GM19240 (cell line): ENCODE data around the gene ARNT2.
"Not testable (repeated sequence)": the region's sequence is repeated elsewhere in the genome, so short reads cannot be mapped to it uniquely, and the experiment has no call there.

Experiments used
- DNase-seq: peaks from one replicate; pipeline ENCODE4 v3.0.0; 2011; ENCODE audit warnings: low spot score; ENCODE audit not compliant: insufficient read length

Gene ARNT2

DNA sequence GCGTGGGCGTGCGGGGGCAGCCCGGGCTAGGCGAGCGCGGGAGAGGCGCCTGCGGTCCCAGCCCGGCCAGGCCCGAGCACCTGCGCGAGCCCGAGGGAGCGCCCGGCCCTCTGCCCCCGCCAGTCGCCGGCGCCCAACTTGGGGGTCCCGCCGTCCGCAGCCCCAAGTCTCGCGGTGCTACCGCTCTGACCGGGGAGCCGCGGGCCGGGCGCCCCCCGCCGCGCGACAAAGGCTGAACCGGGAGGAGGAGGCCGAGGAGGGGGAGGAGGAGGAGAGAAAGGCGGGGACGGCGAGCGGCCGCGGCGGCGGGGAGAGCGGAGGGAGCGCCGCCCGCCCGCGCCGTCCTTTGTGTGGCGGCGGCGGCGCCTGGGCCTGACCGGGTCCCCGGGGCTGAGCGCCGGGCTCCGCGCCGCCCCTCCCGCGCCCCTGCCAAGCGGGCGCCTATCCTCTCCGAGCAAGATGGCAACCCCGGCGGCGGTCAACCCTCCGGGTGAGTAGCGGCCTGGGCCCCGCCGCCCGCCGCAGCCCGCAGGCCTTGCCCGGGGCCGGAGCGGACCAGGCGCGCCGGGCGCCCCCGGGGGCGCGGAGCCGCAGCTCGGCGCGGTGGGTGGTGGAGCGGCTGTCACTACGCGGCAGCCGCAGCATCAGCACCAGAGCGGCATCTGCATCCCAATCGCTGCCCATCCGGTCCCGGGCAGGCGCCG is at the start of gene ARNT2:
ARNT2 (plus strand) TSS at position 326 of the 704 bp plus-strand sequence; CDS start at position 460, 134 bp downstream.
- DNase-seq: no peak

DNA sequence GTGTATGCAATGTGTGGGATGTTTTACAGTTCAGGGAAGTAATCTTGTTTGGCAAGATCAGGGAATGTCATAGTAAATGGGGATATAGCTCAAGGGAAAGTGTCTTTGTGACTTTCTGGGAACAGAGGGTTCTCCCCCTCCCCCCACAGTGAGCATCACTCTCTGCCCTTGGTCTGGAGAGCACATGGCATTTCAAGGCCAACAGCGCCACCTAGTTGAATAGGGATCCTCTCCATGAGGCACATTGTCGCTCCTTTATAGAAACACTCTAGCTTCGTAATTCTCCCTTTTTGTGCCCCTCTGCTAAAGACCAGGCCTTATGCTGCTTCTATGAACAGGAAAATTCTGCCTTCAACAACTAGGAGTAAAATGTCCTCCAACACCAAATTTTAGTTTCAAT is 37.1 kb upstream of the ARNT2 start:
- no peak for DNase-seq

DNA sequence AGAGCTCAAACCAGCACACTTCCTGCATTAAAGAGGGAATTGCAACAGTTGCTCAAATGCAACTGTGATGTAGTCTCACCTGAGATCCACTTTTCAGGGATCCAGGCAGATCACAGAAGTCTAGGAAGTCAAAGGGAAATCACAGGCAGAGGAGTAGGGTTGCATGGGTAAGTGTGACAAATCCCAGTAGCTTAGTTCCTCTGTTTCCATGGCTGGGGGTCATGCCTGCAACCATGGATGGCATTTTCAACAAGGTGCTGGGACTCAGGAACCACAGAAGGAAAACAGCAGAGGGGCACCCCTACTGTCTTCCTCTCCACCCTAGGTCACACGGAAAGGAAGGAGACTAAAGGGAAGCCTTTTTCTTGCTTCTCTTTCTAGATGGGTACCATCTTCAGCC is 36.5 kb upstream of the ARNT2 start:
- no peak for DNase-seq

DNA sequence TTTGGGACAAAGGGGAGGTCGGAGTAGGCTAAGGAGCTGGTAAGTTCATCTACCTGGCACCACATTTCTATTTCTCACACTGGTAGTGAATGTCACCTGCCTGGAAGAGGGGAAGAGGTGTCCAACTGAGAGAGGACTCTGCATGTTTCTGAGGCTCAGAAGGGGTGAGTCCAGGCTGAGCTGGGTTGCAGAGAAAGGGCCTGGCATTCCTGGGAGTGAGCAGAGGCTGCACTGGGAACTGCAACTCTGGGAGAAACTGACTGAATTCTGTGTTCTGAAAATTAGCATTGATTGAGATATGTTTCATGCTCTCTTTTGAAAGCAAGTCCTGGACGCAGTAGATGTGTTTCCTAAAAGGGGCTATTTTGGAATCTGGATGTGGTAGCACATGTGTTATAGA is 32.3 kb upstream of the ARNT2 start:
- no peak for DNase-seq

DNA sequence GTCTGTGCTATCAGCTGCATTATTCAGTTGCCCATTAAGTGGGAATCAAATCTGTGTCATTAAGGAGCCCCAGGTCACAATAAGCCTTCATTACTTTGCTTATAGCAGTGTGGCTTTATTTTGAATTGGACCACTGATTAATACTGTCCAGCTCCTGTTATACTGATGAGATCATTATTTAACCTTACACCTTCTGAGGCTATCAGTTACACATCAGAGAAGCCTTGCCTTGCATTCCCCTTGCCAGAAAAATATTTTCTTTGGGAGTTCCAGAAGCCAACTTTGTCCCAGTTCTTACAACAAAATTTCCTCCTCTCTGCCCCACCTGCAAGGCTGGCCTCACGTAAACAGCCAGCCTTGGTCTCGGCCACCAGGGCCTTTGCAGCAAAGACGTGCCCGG is 29.7 kb upstream of the ARNT2 start:
- DNase-seq: no peak

DNA sequence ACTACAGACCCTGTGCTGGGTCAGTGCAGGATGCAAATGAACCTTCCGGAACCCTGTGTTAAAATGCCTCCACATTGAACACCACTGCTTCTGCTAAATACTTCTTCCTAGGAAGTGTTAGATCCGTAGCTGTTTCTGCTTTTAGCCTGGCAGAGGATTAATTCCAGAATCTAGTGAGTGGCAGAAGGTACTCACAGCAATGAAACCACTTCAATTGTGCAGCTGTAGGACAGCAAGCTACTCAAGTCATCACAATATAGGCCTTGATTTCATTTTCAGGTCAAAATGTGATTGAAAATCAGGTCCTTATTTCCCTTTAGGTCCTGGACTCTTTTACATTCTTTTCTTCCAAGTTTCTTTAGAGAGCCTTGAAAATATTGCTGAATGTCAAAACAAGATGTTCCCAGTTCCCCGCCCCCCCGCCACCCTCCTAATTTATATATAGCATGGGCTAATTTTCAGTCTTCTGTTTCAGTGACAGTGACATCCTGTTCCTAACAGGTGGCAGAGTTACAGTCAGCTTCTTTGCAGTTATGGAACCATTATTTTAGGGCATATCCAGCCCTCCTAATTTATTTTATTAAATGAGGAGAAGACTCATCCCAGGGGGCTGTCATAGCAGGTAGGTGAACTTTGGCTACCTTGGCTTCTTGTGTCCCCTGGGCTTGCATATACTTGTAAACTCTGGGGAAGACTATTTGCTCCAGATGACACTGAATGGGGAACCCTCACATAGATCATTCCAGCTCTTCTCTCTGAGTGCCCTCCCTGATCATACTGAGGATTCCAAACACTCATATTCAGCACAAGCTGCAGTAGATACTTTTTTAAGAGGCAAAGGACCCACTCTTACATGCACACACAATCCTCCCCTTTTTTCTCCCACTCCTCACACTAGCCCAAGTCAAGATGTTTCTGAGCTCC is 28.0 kb upstream of the ARNT2 start:
- DNase-seq: no peak

DNA sequence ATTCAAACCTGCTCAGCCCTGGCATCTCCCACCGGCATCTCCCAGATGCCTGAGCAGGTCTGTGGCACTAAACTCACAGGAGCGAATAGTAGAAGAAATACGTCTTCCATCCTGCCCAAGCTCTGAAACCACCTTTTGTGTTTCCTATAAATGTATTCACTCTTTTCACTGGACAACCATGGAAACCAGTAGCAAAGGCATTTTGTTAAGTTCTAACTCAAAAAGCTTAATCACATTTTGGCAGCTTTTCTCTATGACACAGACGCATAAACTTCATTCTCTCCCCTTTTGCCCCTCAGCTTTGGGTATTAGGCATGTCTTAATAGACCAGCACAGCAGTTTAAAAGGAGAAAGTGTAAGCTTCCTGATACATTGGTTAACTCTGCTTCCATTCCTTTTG is 24.5 kb upstream of the ARNT2 start:
- DNase-seq: no peak

DNA sequence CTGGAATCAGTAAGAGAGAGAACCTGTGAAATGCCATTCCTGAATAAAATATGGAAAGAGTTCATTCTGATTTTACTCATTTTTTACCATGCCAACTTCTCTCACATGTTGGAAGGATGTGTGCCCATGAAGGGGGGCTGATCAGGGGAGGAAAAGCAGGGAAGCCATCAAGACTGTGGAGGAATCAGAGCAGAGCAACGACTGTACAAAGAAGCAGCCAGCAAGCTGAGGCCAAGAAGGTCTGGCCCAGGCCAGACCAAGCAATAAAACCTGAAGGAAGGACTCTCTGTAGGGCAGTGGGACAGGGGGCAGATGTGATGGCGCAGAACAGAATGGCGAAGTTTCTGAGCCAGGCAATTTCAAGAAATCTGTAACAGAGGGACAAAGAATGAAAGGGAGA is 24.0 kb upstream of the ARNT2 start:
- no peak for DNase-seq

DNA sequence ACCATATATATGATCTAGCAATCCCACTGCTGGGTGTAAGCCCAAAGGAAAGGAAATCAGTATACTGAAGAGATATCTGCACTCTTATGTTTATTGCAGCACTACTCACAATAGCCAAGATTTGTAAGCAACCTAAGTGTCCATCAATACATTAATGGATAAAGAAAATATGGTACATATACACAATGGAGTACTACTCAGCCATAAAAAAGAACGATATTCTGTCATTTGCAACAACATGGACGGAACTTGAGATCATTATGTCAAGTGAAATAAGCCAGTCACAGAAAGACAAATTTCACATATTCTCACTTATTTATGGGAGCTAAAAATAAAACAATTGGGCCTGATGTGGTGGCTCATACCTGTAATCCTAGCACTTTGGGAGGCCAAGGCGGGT is 21.9 kb upstream of the ARNT2 start:
- DNase-seq: no peak

DNA sequence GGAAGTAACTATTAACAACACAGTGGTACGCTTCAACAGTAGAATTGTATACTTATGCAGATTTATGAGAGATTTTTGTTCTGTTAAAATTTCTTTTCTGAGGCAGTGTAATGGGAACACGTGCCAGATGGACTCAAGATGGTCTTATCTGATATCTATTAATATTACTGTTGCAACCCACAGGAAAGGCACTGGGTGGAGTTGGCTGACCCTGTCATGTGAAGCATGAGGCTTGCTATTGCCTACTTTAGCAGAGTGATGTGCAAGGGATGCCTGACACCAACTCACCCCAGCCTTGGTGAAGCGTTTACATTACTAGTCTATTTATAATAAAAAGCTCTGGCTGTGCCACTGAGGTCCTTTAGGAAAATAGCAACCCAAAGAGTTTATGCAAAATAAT is 19.8 kb upstream of the ARNT2 start:
- no peak for DNase-seq

DNA sequence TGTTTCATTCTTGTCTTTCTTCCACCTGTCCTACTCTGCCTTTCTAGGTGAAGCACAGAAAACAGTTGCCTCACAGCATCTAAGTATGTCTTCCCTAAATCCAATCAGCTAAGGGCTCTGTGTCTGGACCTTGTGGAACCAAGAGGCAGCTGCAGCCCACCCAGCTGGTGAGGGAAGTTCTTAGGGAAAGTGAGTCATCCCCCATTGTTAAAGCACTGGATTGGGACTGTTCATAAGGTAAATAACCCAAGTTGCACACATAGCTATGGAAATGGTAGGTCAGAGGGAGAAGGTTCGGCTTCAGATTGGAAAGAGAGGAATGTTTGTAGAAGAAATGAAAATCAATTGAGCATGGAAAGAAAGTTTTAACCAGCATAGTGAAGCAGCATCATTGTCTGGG is 18.0 kb upstream of the ARNT2 start:
- no peak for DNase-seq

DNA sequence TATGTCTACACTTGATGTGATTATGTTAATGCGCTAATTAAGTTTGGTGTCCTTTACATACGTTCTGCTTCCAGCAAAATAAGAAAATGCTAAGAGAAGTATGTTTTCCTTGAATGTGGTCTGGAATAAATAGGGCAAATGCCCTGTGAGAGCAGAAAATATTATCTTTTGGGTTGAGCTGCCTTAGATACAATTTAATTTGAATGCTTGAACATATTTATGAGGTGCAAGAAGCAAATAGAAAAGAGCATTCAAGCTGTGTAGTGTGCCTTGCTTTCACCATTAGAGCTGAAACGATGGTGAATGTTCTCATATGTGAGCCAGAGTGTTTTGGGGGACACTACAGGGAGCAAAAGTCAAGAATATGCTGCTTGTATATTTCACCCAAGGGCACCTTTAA is 15.9 kb upstream of the ARNT2 start:
- no peak for DNase-seq

DNA sequence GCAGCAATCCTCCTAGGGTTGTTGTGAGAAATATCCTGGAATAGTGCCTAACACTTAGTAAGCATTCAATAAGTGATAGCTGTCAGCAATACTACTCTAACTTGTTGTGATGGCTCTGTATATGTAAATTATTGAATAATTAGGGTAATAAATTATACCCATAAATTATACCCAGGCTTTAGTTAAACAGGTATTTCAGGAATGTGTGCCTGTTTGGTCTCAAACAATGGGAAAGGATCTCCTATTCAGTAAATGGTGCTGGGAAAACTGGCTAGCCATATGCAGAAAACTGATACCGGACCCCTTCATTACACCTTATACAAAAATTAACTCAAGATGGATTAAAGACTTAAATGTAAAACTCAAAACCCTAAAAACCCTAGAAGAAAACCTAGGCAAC is 14.8 kb upstream of the ARNT2 start:
- no peak for DNase-seq

DNA sequence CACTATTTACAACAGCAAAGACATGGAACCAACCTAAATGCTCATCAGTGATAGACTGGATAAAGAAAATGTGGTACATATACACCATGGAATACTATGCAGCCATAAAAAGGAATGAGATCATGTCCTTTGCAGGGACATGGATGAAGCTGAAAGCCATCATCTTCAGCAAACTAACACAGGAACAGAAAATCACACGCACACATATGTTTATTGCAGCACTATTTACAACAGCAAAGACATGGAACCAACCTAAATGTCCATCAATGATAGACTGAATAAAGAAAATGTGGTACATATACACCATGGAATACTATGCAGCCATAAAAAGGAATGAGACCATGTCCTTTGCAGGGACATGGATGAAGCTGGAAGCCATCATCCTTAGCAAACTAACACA is 13.2 kb upstream of the ARNT2 start:
- DNase-seq: not testable (repeated sequence)

DNA sequence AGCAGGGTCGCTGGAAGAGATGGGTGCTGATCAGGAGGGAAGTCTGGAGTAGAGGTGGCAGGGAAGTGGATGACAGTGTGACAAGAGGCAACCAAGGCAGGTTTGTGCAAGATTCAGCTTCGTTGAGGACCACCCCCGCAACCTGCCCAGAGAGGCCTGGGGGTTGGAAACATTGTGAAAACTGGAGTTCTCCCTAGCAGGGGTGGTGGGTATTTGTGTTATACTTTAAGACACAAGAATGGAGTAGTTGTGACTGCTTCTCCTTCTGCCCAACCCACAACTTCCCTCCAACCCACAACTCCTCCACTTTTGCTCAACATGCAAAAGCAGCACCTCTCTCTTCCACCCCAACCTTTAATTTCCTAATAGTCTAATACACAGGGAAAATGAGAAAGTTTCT is 8.6 kb upstream of the ARNT2 start:
- DNase-seq: no peak

DNA sequence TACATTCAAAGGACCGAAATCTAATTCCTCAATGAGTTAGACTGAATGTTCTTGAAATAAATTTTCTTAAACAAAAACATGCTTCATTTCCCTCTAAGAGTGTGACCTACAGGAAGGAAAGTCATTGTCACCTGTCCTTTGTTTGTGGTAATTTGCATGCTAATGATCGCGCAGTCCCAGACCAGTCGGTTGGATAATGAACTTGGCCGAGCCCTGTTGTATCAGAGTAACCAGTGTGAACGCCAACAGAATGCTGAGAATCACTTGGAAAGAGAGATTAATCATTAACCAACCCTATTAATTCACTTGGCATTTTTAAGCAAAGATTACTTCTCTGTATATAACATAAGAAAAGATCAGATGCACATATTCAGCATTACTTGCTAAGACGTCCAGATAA is 8.1 kb upstream of the ARNT2 start:
- DNase-seq: no peak

DNA sequence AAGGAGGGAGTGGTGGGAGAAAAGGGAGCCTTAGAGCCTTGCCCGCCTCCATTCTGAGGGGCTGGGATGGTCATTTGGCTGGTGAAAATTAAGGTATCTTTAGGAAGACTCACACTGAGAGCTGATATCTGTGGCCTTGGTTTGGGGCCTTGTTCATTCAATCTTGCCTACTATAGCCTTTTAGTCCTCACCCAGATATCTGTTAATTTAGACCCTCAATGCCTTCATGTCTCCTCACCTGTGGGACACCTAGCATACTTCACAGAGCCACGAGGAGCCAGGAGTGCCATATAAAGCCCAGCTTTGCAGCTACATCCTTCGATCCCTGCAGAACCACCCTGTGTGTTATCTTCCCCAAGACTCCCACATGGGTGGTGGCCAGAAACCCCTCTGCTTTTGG is 4.7 kb upstream of the ARNT2 start:
- no peak for DNase-seq

DNA sequence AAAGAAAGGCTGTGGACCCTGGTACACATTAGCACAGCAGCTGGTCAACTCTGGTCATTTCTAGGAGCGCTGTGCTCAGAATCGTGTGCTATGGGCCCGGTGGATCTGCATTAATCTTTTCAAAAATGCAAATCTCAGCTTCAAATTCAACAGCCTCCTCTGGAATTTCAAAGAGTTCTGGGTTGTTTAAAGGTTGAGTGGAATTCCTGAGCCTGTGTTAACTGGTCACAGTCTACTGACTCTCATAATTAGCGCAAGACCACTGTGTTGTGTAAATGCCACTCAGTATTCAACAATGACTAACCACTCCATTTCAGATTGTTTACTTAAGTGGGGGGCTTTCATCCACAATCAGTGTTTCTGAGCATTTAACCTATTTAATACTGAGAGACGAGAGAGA is 2.7 kb upstream of the ARNT2 start:
- no peak for DNase-seq

DNA sequence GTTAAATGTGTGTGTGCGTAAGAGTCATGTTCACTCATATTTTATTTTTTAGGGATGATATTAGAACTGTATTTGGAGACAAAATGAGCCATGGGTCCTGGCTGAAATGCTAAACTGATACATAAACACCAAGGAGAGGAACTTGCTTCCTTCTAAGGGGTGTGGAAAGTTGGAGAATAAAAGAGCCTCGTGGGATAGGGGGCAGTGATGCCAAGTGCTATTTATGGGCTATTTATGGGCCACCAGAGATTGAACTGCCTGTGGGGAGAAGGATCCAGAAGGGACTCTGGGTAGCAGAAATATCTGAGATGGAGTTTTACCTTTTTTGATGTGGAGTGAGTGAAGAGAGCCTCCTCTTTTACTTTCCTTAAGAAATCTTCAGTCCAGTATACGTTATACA is 1.8 kb upstream of the ARNT2 start:
- DNase-seq: no peak

DNA sequence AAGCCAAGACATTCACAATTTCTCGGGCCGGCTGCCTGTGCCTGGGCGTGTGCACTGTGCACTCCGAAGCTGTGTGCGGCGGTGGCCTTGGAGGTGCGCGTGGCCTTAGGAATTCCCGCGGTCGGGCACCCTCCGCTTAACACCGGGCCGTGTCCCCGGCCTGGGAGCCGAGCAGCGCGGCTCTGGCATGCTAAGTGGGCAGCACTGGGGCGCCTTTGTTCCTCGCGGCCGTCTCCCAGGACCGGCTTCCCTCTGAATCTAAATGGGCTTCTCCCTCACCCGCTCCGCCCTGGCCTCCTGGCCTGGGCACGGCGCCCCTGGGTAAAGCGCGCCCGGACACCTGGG is 498 bp upstream of the ARNT2 start:
- DNase-seq: no peak

DNA sequence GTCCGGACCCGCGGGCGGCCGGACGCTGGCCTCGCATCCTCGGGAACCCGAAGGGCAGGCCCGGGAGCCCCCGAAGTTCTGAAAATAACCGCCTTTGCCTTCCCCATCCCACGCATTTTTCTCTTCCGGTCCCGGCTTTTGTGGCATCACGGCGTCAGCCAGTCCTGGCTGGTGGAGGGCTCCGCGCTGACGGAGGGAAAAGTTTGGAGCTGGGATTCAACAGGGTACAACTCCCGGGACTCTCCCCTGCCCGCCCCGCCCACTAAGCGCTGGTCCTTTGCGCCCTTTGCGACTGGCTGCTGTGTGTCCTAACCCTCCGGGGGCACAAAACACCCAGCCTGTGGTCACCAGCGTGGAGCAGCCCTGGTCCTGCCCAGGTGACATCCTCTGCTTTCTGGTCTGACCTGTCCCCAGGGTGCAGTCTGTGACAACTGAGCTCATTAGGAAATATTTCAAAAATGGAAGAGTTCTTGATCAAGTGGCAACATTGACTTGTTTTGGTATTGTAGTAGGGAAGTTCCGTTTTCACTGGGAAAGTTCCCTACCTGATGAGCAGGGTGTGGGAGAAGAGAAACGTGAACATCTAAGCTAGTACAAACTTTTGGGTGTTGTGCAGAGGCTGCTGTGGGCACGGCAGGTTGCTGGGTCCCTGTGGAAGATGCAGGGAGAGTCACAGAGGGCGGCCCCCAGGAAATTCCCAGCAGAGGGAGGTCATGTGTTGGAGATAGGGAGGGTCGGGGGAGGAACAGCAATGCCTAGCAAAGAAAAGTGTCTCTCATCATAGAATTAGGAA is 775 bp downstream of the ARNT2 start:
- DNase-seq: no peak

DNA sequence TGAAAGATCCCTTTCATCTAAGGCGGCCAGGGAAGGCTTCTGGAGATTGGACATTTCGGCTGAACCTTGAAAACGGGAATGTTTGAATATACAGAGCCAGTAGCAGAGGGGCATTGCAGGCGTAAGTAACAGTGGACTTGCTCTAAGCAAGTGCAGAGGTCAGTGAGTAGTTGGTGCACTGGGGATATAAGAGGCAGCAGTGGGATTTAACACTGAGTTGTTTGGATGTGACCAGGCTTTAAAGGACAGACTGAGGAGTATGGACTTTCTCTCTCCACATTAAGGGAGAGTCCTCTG is 1.3 kb downstream of the ARNT2 start:
- DNase-seq: no peak
